SK-N-SH (cell line): ENCODE data around the gene IRF9.

Experiments
- GATA2 ChIP-seq: sonication (generic); formaldehyde crosslinking; IDR thresholded peaks from 2 replicates; pipeline ENCODE4 v1.5.0; 2020; ENCODE audit warnings: mild to moderate bottlenecking, missing genetic modification reagents
- YY1 ChIP-seq: IDR thresholded peaks from 2 replicates; pipeline ENCODE4 v1.4.0; 2012; ENCODE audit warnings: low read depth, mild to moderate bottlenecking
- TF ChIP-seq, protein P1 (sequence below): fragments of 200-600 bp; sonication (generic); IDR thresholded peaks from 2 replicates; pipeline ENCODE4 v1.6.1; 2017; ENCODE audit warnings: antibody characterized with exemption, mild to moderate bottlenecking, moderate library complexity

DNA sequence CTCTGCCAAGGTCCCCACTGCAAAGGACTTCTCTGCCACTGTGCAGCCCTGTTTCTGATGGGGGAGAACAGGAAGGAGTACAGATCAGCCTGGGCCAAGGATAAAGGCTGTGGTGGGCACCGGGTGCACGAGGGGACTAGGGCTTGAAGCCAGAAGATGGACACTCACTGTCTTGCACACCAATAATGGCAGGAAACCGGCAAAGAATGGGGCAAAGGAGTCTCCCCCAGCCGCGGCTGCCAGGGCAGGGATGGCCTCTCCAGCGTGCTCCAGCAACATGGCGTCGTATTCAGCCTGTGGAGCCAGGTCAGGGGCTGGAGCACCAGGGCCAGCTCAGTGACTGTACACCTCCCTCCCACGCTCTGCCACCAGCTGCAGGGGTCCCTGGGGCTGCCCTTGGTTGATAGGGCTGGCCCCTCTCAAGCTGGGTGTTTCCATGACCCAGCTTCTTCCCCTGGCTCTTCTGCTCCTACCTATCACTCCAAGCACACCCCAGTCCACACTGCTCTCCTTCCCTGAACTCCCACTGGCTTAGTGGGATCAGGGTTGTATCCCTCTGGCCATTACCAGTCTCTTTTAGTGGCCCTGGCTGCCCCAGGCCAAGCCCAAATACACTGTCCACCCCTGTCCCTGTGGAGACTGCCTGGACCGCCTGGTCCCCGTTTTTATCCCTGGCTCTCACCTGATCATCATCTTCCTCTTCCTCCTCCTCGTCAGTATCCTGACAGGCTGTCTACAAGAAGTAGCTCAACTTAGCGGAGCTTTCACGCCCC, 21.2 kb downstream of the IRF9 start:
- TF ChIP-seq, protein P1, sequence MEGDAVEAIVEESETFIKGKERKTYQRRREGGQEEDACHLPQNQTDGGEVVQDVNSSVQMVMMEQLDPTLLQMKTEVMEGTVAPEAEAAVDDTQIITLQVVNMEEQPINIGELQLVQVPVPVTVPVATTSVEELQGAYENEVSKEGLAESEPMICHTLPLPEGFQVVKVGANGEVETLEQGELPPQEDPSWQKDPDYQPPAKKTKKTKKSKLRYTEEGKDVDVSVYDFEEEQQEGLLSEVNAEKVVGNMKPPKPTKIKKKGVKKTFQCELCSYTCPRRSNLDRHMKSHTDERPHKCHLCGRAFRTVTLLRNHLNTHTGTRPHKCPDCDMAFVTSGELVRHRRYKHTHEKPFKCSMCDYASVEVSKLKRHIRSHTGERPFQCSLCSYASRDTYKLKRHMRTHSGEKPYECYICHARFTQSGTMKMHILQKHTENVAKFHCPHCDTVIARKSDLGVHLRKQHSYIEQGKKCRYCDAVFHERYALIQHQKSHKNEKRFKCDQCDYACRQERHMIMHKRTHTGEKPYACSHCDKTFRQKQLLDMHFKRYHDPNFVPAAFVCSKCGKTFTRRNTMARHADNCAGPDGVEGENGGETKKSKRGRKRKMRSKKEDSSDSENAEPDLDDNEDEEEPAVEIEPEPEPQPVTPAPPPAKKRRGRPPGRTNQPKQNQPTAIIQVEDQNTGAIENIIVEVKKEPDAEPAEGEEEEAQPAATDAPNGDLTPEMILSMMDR = no peak
- TF ChIP-seq YY1 = no peak
- TF ChIP-seq GATA2 = no peak
